ENCODE results near the gene TPSD1.
"Not testable (repeated sequence)": the region's sequence is repeated elsewhere in the genome, so short reads cannot be mapped to it uniquely, and the experiment has no call there.

TPSD1 gene

GRCh38 chr16:1221628-1222552 is 34.0 kb upstream of the TPSD1 start:
- DNase-seq: no peak

- no peak for DNase-seq
Observed at GRCh38 chr16:1222553-1223354, 33.1 kb upstream of the TPSD1 start.

- DNase-seq: no peak
Observed at GRCh38 chr16:1223355-1224214, 32.3 kb upstream of the TPSD1 start.

GRCh38 chr16:1224558-1224957 is 31.3 kb upstream of the TPSD1 start:
- DNase-seq: no peak

GRCh38 chr16:1225051-1225451 is 30.8 kb upstream of the TPSD1 start, which contains the start of gene TPSG1:
TPSG1 (minus strand) TSS chr16:1225268; CDS start chr16:1225252, 16 bp downstream.
- no peak for DNase-seq

GRCh38 chr16:1225728-1226311 is 30.0 kb upstream of the TPSD1 start:
- DNase-seq: not testable (repeated sequence)

GRCh38 chr16:1226692-1227091 is 29.2 kb upstream of the TPSD1 start:
- not testable (repeated sequence) for DNase-seq

GRCh38 chr16:1228227-1228626 is 27.6 kb upstream of the TPSD1 start:
- not testable (repeated sequence) for DNase-seq

- not testable (repeated sequence) for DNase-seq
Observed at GRCh38 chr16:1229476-1229875, 26.4 kb upstream of the TPSD1 start.

GRCh38 chr16:1230084-1230470 is 25.8 kb upstream of the TPSD1 start, which contains the start of gene TPSB2:
TPSB2 (minus strand) TSS chr16:1230184; CDS start chr16:1229951, 233 bp downstream.
- not testable (repeated sequence) for DNase-seq

GRCh38 chr16:1230471-1231212 is 25.2 kb upstream of the TPSD1 start:
- not testable (repeated sequence) for DNase-seq

GRCh38 chr16:1231301-1231700 is 24.6 kb upstream of the TPSD1 start:
- DNase-seq: not testable (repeated sequence)

- DNase-seq: not testable (repeated sequence)
Observed at GRCh38 chr16:1232049-1232748, 23.7 kb upstream of the TPSD1 start.

GRCh38 chr16:1236659-1237058 is 19.2 kb upstream of the TPSD1 start:
- not testable (repeated sequence) for DNase-seq

GRCh38 chr16:1237990-1238389 is 17.9 kb upstream of the TPSD1 start:
- DNase-seq: no peak

- DNase-seq: not testable (repeated sequence)
Observed at GRCh38 chr16:1238909-1239308, 17.0 kb upstream of the TPSD1 start.

- DNase-seq: not testable (repeated sequence)
Observed at GRCh38 chr16:1239575-1239974, 16.3 kb upstream of the TPSD1 start.

GRCh38 chr16:1240436-1240835 is 15.4 kb upstream of the TPSD1 start, which contains the start of gene TPSAB1:
TPSAB1 (plus strand) TSS chr16:1240705; CDS start chr16:1240939, 234 bp downstream.
- DNase-seq: not testable (repeated sequence)

- not testable (repeated sequence) for DNase-seq
Observed at GRCh38 chr16:1241081-1241480, 14.8 kb upstream of the TPSD1 start.

GRCh38 chr16:1243363-1243762 is 12.5 kb upstream of the TPSD1 start:
- not testable (repeated sequence) for DNase-seq

Measured in NCI-H2081 (cell line).